Loucy (cell line): ENCODE results near the gene MRTFB.

Experiments
- EZH2phosphoT487 ChIP-seq: fragments of 200-600 bp; IDR thresholded peaks from 2 replicates; pipeline ENCODE4 v1.6.1; 2018; ENCODE audit warnings: antibody characterized with exemption, mild to moderate bottlenecking, moderate library complexity, borderline replicate concordance
- TF ChIP-seq, protein P1 (sequence below): fragments of 200-600 bp; sonication (generic); conservative IDR thresholded peaks from 2 replicates; pipeline ENCODE4 v1.5.1; 2014; ENCODE audit warnings: mild to moderate bottlenecking, antibody characterized with exemption, low read length

DNA sequence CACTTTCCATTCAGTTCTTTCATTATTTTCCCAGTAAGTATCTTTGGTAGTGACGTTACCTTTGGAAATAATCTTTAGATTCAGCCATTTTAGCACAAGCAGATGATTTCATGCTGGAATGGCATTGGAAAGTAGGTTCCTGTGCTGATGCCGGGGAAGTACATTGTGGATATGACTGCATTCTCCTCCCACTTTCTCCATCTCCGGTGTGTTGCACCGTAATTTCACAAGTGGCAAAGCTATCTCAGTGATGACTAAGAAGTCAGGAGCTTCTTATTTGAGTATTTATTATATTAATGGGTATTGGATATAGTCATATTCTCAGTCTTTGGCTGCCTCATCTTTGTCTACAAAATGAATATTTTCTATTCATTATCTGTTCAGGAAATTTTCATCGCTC is 69.8 kb downstream of the MRTFB start:
- TF ChIP-seq, protein P1, sequence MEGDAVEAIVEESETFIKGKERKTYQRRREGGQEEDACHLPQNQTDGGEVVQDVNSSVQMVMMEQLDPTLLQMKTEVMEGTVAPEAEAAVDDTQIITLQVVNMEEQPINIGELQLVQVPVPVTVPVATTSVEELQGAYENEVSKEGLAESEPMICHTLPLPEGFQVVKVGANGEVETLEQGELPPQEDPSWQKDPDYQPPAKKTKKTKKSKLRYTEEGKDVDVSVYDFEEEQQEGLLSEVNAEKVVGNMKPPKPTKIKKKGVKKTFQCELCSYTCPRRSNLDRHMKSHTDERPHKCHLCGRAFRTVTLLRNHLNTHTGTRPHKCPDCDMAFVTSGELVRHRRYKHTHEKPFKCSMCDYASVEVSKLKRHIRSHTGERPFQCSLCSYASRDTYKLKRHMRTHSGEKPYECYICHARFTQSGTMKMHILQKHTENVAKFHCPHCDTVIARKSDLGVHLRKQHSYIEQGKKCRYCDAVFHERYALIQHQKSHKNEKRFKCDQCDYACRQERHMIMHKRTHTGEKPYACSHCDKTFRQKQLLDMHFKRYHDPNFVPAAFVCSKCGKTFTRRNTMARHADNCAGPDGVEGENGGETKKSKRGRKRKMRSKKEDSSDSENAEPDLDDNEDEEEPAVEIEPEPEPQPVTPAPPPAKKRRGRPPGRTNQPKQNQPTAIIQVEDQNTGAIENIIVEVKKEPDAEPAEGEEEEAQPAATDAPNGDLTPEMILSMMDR, result no peak
- TF ChIP-seq EZH2phosphoT487, result no peak
